Muscle of leg (tissue), 11 donors: ENCODE measurements around the gene HEATR5B. TPM values are rescaled to one million over a fixed set of nuclear protein-coding genes. Genes with fewer than 3 reads are reported as not detected.
A peak's percentile ranks its signal among the peaks of the same experiment; 100 is the strongest.

Experiments
- DNase-seq: peaks from one replicate; pipeline ENCODE4 v3.0.0; 2013
- H3K27ac ChIP-seq: one replicate; pipeline ENCODE4 v1.5.1; 2013; ENCODE audit warnings: mild to moderate bottlenecking, low read length, control low read depth
- H3K27me3 ChIP-seq: one replicate; pipeline ENCODE4 v1.6.1; 2013; ENCODE audit warnings: low read length; ENCODE audit not compliant: control insufficient read depth, insufficient read depth
- H3K36me3 ChIP-seq: one replicate; pipeline ENCODE4 v1.6.1; 2013; ENCODE audit warnings: low read length; ENCODE audit not compliant: control insufficient read depth, insufficient read depth
- H3K4me1 ChIP-seq: one replicate; pipeline ENCODE4 v1.6.1; 2013; ENCODE audit warnings: low read length; ENCODE audit not compliant: control insufficient read depth, insufficient read depth
- H3K4me3 ChIP-seq: one replicate; pipeline ENCODE4 v1.5.1; 2013; ENCODE audit warnings: low read length, control low read depth
- H3K9me3 ChIP-seq: replicated peaks from 2 replicates; pipeline ENCODE4 v1.6.1; 2013; ENCODE audit warnings: low read depth, low read length; ENCODE audit not compliant: control insufficient read depth
- WGBS: methylation state at CpG from one replicate; pipeline ENCODE4 v1.1.5; 2013; ENCODE audit warnings: missing lambda C conversion rate; ENCODE audit not compliant: insufficient coverage; 5-methylcytosine and 5-hydroxymethylcytosine counted together
- polyA plus RNA-seq, 8 donors: library from polyadenylated mRNA; unstranded; fragments of 120-200 nt; gene quantifications; one replicate each; pipeline versions ENCODE4 v1.2.1 to v1.2.3, GENCODE V29; 2013; ENCODE audit warnings: inconsistent platforms in 1 of 8, low replicate concordance in 1 of 8; ENCODE audit not compliant: insufficient read length in 8 of 8, insufficient read depth in 1 of 8
- total RNA-seq: library from RNA; stranded (reverse); fragments of 120-200 nt; gene quantifications from one replicate; pipeline ENCODE4 v1.2.4, GENCODE V29; 2013

HEATR5B gene
- total and polyA plus RNA-seq, 9 donors: 10.2 to 14.7 (median 11.5) TPM

- WGBS: under 1% methylated on average over 70 of the region's 91 CpGs
Measured at GRCh38 chr2:36966370-36967235, 117.6 kb downstream of the HEATR5B start, which contains the start of gene STRN. Gene STRN (minus strand): TSS chr2:36966536. CDS start chr2:36966463, 73 bp downstream.

GRCh38 chr2:36965751-36966369 lies 118.3 kb downstream of the HEATR5B start:
- under 1% methylated on average over 34 of the region's 42 CpGs for WGBS
- H3K4me1 ChIP-seq: peaks cover 10% of the 10 kb centered on the region
- peak overlapping the region; percentile 87 for H3K27ac ChIP-seq
- H3K9me3 ChIP-seq: no peaks in the 10 kb centered on the region
- peak overlapping the region; percentile 78 for H3K4me3 ChIP-seq
- DNase-seq: peak; percentile 74
- H3K36me3 ChIP-seq: no peaks in the 10 kb centered on the region
- no peaks in the 10 kb centered on the region for H3K27me3 ChIP-seq

More at GRCh38 chr2:36966370-36967235, 117.6 kb downstream of the HEATR5B start, which contains the start of gene STRN:
- Histone ChIP-seq H3K9me3 (no peaks in the 10 kb centered on the region), H3K4me3 (peak within 1 kb of the TSS; percentile 78), H3K27ac (peak within 1 kb of the TSS; percentile 93), H3K4me1 (peaks cover 10% of the 10 kb centered on the region), H3K36me3 (no peaks in the 10 kb centered on the region), H3K27me3 (no peaks in the 10 kb centered on the region)
- peak; percentile 99 for DNase-seq

GRCh38 chr2:36965206-36965605 lies 119.0 kb downstream of the HEATR5B start:
- H3K36me3 ChIP-seq: no peaks in the 10 kb centered on the region
- H3K4me1 ChIP-seq: peaks cover 10% of the 10 kb centered on the region
- no peaks in the 10 kb centered on the region for H3K9me3 ChIP-seq
- H3K27me3 ChIP-seq: no peaks in the 10 kb centered on the region
- WGBS: no CpG with 5 or more reads among the region's 2 CpGs
- peak overlapping the region; percentile 87 for H3K27ac ChIP-seq
- peak overlapping the region; percentile 78 for H3K4me3 ChIP-seq
- DNase-seq: no peak

GRCh38 chr2:36964496-36965058 lies 119.6 kb downstream of the HEATR5B start:
- Histone ChIP-seq H3K27me3 (no peaks in the 10 kb centered on the region), H3K36me3 (no peaks in the 10 kb centered on the region), H3K9me3 (no peaks in the 10 kb centered on the region), H3K27ac (peak overlapping the region; percentile 56), H3K4me3 (no peak overlapping the region), H3K4me1 (peaks cover 10% of the 10 kb centered on the region)
- 95% methylated on average over 3 of the region's 5 CpGs for WGBS
- peak; percentile 24 for DNase-seq

- Histone ChIP-seq H3K27me3 (no peaks in the 10 kb centered on the region), H3K4me1 (peaks cover 10% of the 10 kb centered on the region), H3K4me3 (no peak overlapping the region), H3K9me3 (no peaks in the 10 kb centered on the region), H3K36me3 (no peaks in the 10 kb centered on the region), H3K27ac (no peak overlapping the region)
- no CpG with 5 or more reads among the region's 4 CpGs for WGBS
- DNase-seq: no peak
Measured at GRCh38 chr2:36963734-36964133, 120.4 kb downstream of the HEATR5B start.

GRCh38 chr2:36963106-36963505 lies 121.1 kb downstream of the HEATR5B start:
- Histone ChIP-seq H3K27ac (no peak overlapping the region), H3K27me3 (no peaks in the 10 kb centered on the region), H3K9me3 (no peaks in the 10 kb centered on the region), H3K4me3 (no peak overlapping the region), H3K36me3 (no peaks in the 10 kb centered on the region), H3K4me1 (peaks cover 7% of the 10 kb centered on the region)
- WGBS: no CpG with 5 or more reads among the region's 4 CpGs
- no peak for DNase-seq

GRCh38 chr2:36960773-36961172 lies 123.4 kb downstream of the HEATR5B start:
- peaks cover 5% of the 10 kb centered on the region for H3K4me1 ChIP-seq
- WGBS: 100% methylated on average over 1 of the region's 5 CpGs
- H3K27me3 ChIP-seq: no peaks in the 10 kb centered on the region
- H3K4me3 ChIP-seq: no peak overlapping the region
- no peak for DNase-seq
- no peaks in the 10 kb centered on the region for H3K36me3 ChIP-seq
- H3K9me3 ChIP-seq: no peaks in the 10 kb centered on the region
- no peak overlapping the region for H3K27ac ChIP-seq

- Histone ChIP-seq H3K9me3 (no peaks in the 10 kb centered on the region), H3K4me3 (no peak overlapping the region), H3K4me1 (peaks cover 5% of the 10 kb centered on the region), H3K36me3 (no peaks in the 10 kb centered on the region), H3K27me3 (no peaks in the 10 kb centered on the region), H3K27ac (no peak overlapping the region)
- no peak for DNase-seq
- WGBS: no CpG with 5 or more reads among the region's 2 CpGs
Measured at GRCh38 chr2:36960005-36960675, 124.0 kb downstream of the HEATR5B start.

GRCh38 chr2:36954977-36955607 lies 129.1 kb downstream of the HEATR5B start:
- WGBS: 83% methylated on average over 1 of the region's 6 CpGs
- Histone ChIP-seq H3K9me3 (no peaks in the 10 kb centered on the region), H3K27ac (no peak overlapping the region), H3K36me3 (no peaks in the 10 kb centered on the region), H3K4me1 (no peaks in the 10 kb centered on the region), H3K4me3 (no peak overlapping the region), H3K27me3 (no peaks in the 10 kb centered on the region)
- DNase-seq: no peak
